ENCODE measurements around the gene KIR3DL2. TPM values are rescaled to one million over a fixed set of nuclear protein-coding genes. Genes with fewer than 3 reads are reported as not detected.

The KIR3DL2 gene
- polyA plus RNA-seq, 1 of the 3 experiments (the other 2 are of a cell fraction): not detected

GRCh38 chr19:54873990-54874389 lies 23.7 kb downstream of the KIR3DL2 start, which contains the start of gene FCAR (continued):
- TF ChIP-seq, protein P1, sequence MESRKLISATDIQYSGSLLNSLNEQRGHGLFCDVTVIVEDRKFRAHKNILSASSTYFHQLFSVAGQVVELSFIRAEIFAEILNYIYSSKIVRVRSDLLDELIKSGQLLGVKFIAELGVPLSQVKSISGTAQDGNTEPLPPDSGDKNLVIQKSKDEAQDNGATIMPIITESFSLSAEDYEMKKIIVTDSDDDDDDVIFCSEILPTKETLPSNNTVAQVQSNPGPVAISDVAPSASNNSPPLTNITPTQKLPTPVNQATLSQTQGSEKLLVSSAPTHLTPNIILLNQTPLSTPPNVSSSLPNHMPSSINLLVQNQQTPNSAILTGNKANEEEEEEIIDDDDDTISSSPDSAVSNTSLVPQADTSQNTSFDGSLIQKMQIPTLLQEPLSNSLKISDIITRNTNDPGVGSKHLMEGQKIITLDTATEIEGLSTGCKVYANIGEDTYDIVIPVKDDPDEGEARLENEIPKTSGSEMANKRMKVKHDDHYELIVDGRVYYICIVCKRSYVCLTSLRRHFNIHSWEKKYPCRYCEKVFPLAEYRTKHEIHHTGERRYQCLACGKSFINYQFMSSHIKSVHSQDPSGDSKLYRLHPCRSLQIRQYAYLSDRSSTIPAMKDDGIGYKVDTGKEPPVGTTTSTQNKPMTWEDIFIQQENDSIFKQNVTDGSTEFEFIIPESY (IDR thresholded peaks at IDR 0.05; ENCODE audit: borderline replicate concordance, low read depth): no peak

GRCh38 chr19:54875506-54875905 lies 25.3 kb downstream of the KIR3DL2 start:
- no peak overlapping the region for H3K4me3 ChIP-seq (ENCODE audit: low read depth in 2 of 2, low read length in 1 of 2)
- H3F3A ChIP-seq (replicated peaks; ENCODE audit: insufficient read depth): no peaks in the 10 kb centered on the region
- no peaks in the 10 kb centered on the region for H3K4me1 ChIP-seq (ENCODE audit: control insufficient read depth in 1 of 2, insufficient read depth in 2 of 2, low read depth in 1 of 2, low read length in 1 of 2)
- ChIA-PET CTCF (no interaction called here), POLR2A (no interaction called here)
- no peak overlapping the region for H3K27ac ChIP-seq (ENCODE audit: low read depth in 2 of 2, low read length in 1 of 2)
- DNase-seq: no peak
- H3K9me3 ChIP-seq: no peaks in the 10 kb centered on the region
- H3K9me2 ChIP-seq: no peaks in the 10 kb centered on the region
- H3K79me2 ChIP-seq (ENCODE audit: insufficient read depth): no peaks in the 10 kb centered on the region
- H2AFZ ChIP-seq (ENCODE audit: low read depth): no peak overlapping the region
- H3K27me3 ChIP-seq (ENCODE audit: insufficient read depth): peaks cover 13% of the 10 kb centered on the region; the same call in 1 of the 2 replicates
- TF ChIP-seq, protein P2, sequence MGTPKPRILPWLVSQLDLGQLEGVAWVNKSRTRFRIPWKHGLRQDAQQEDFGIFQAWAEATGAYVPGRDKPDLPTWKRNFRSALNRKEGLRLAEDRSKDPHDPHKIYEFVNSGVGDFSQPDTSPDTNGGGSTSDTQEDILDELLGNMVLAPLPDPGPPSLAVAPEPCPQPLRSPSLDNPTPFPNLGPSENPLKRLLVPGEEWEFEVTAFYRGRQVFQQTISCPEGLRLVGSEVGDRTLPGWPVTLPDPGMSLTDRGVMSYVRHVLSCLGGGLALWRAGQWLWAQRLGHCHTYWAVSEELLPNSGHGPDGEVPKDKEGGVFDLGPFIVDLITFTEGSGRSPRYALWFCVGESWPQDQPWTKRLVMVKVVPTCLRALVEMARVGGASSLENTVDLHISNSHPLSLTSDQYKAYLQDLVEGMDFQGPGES (IDR thresholded peaks at IDR 0.05; ENCODE audit: low read depth, low read length): no peak
- no peak for TF ChIP-seq FOXJ3 (CRISPR knock-in tag; IDR thresholded peaks at IDR 0.05)
- no peak for TF ChIP-seq EZH2phosphoT487 (IDR thresholded peaks at IDR 0.05; ENCODE audit: borderline replicate concordance, low read depth)
- TF ChIP-seq JUND (IDR thresholded peaks at IDR 0.05): no peak
- TF ChIP-seq RXRA (IDR thresholded peaks at IDR 0.05; ENCODE audit: borderline replicate concordance, low read depth): no peak
- TF ChIP-seq TCF12 (IDR thresholded peaks at IDR 0.05): no peak
- no peak for TF ChIP-seq TEAD4 (IDR thresholded peaks at IDR 0.05; ENCODE audit: borderline replicate concordance, insufficient read depth)
- no peak for TF ChIP-seq CHD2 (IDR thresholded peaks at IDR 0.05; ENCODE audit: low read length, partially characterized antibody)
- TF ChIP-seq ELF1 (IDR thresholded peaks at IDR 0.05): no peak
- no peak for TF ChIP-seq MAX (IDR thresholded peaks at IDR 0.05; ENCODE audit: low read depth)
- TF ChIP-seq, protein P3, sequence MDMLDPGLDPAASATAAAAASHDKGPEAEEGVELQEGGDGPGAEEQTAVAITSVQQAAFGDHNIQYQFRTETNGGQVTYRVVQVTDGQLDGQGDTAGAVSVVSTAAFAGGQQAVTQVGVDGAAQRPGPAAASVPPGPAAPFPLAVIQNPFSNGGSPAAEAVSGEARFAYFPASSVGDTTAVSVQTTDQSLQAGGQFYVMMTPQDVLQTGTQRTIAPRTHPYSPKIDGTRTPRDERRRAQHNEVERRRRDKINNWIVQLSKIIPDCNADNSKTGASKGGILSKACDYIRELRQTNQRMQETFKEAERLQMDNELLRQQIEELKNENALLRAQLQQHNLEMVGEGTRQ (IDR thresholded peaks at IDR 0.05; ENCODE audit: borderline replicate concordance, low read depth, low read length): no peak
- no peak for TF ChIP-seq SIN3A (IDR thresholded peaks at IDR 0.05; ENCODE audit: borderline replicate concordance, low read depth, low read length)
- TF ChIP-seq SMC3 (IDR thresholded peaks at IDR 0.05; ENCODE audit: low read depth, low read length): no peak
- no peaks in the 10 kb centered on the region for H4K20me1 ChIP-seq (ENCODE audit: insufficient read depth)
- H3K36me3 ChIP-seq (replicated peaks in 1 of 2; ENCODE audit: control insufficient read depth in 1 of 2, insufficient read depth in 2 of 2, low read length in 1 of 2): no peaks in the 10 kb centered on the region
- no peak overlapping the region for H3K4me2 ChIP-seq
- no peak overlapping the region for H3K9ac ChIP-seq
- WGBS (ENCODE audit: low lambda C conversion rate): 2% methylated on average over 2 of the region's 2 CpGs
